ENCODE measurements around the gene ITFG2. TPM values are rescaled to one million over a fixed set of nuclear protein-coding genes. Genes with fewer than 3 reads are reported as not detected.

ITFG2 gene
- total RNA-seq, 1 donor from 2014 or later = 12.0 TPM

DNA sequence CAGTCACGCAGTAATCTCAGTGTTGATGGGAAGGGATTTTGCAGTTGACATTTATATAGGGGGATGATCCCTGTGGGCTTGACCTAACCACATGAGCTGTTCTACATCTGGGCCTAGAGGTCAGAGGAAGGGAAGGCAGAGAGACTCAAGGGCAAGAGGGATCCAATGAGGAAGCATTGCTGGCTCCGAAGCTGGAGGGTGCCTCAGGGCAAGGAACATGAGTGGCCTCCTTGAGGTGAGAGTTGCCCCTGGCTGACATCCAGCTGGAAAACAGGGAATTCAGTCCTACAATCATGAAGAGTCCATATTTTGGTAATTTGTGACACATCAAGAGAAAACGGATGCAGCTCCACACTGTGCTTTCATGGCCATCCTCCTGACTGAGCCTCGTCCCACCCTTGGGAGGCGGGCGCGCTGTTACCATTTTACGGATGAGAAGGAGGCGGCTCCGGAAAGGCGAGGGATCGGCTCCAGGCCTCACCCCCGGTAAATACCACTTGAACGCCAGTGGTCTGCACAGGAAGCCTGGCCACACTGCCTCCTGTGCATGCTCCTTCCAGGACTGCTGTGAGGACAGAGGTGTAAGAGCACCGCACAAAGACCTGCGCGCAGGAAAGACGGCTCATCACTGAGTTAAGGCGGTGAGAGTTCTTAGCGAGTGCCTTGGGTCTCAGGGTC, 36.2 kb upstream of the ITFG2 start:
- H3K4me2 ChIP-seq = no peak overlapping the region
- no peaks in the 10 kb centered on the region for H3K9me3 Mint-ChIP-seq
- no peak overlapping the region for H3K27ac Mint-ChIP-seq
- H3K27me3 ChIP-seq = no peaks in the 10 kb centered on the region
- H3K4me3 ChIP-seq = no peak overlapping the region
- TF ChIP-seq, protein P1, sequence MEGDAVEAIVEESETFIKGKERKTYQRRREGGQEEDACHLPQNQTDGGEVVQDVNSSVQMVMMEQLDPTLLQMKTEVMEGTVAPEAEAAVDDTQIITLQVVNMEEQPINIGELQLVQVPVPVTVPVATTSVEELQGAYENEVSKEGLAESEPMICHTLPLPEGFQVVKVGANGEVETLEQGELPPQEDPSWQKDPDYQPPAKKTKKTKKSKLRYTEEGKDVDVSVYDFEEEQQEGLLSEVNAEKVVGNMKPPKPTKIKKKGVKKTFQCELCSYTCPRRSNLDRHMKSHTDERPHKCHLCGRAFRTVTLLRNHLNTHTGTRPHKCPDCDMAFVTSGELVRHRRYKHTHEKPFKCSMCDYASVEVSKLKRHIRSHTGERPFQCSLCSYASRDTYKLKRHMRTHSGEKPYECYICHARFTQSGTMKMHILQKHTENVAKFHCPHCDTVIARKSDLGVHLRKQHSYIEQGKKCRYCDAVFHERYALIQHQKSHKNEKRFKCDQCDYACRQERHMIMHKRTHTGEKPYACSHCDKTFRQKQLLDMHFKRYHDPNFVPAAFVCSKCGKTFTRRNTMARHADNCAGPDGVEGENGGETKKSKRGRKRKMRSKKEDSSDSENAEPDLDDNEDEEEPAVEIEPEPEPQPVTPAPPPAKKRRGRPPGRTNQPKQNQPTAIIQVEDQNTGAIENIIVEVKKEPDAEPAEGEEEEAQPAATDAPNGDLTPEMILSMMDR (IDR thresholded peaks at IDR 0.05) = no peak
- TF ChIP-seq EZH2 (IDR thresholded peaks at IDR 0.05) (no peak), EZH2phosphoT487 (IDR thresholded peaks at IDR 0.05) (no peak)
- H2AFZ ChIP-seq (replicated peaks) = no peak overlapping the region
- DNase-seq (ENCODE audit: low spot score) = no peak
- H3K36me3 ChIP-seq = no peaks in the 10 kb centered on the region
- H3K36me3 Mint-ChIP-seq = no peaks in the 10 kb centered on the region
- peaks cover 25% of the 10 kb centered on the region for H3K4me1 ChIP-seq
- H4K20me1 ChIP-seq (ENCODE audit: low read depth) = no peaks in the 10 kb centered on the region
- no peak overlapping the region for H3K9ac ChIP-seq
- H3K79me2 ChIP-seq (ENCODE audit: low read depth) = no peaks in the 10 kb centered on the region
- peaks cover 16% of the 10 kb centered on the region for H3F3A ChIP-seq (ENCODE audit: low read depth)
- peaks cover 4% of the 10 kb centered on the region for H3K27me3 Mint-ChIP-seq (ENCODE audit: insufficient read depth, low read depth)
- no peak overlapping the region for H3K27ac ChIP-seq
- H3K4me3 Mint-ChIP-seq = no peak overlapping the region
- H3K9me3 ChIP-seq (ENCODE audit: low read depth) = no peaks in the 10 kb centered on the region
- peaks cover 19% of the 10 kb centered on the region for H3K4me1 Mint-ChIP-seq

DNA sequence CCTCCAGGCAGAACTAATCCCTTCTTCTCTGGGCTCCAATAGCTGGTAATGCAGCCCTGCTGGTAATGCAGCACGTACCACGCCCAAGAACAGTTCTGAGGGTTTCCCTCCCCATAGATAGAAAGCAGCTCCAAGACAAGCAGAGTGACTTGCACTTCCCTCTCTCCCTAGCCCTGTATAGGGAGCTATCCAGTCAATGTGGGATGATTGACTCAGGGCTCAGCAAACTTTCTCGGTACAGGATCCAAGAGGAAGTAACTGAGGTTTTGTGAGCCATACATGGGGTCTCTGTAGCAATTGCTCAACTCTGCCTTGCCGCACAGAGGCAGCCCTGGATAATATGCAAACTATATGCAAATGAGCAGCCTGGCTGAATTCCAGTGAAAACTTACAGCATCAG, 33.2 kb upstream of the ITFG2 start:
- Histone ChIP-seq H3K36me3 (no peaks in the 10 kb centered on the region), H3K9me3 (ENCODE audit: low read depth) (no peaks in the 10 kb centered on the region), H4K20me1 (ENCODE audit: low read depth) (no peaks in the 10 kb centered on the region), H3K79me2 (ENCODE audit: low read depth) (no peaks in the 10 kb centered on the region), H3K9ac (no peak overlapping the region), H3K27me3 (peaks cover 14% of the 10 kb centered on the region), H3K4me2 (peak overlapping the region; percentile 8), H3K27ac (no peak overlapping the region), H3F3A (ENCODE audit: low read depth) (peaks cover 16% of the 10 kb centered on the region), H2AFZ (replicated peaks) (no peak overlapping the region), H3K4me1 (peaks cover 25% of the 10 kb centered on the region), H3K4me3 (no peak overlapping the region)
- DNase-seq (ENCODE audit: low spot score) = peak; percentile 45
- H3K4me1 Mint-ChIP-seq = peaks cover 23% of the 10 kb centered on the region
- TF ChIP-seq EZH2phosphoT487 (IDR thresholded peaks at IDR 0.05) (no peak), EZH2 (IDR thresholded peaks at IDR 0.05) (no peak)
- TF ChIP-seq, protein P1 (IDR thresholded peaks at IDR 0.05) = no peak
- H3K36me3 Mint-ChIP-seq = no peaks in the 10 kb centered on the region
- H3K27ac Mint-ChIP-seq = no peak overlapping the region
- peaks cover 8% of the 10 kb centered on the region for H3K27me3 Mint-ChIP-seq (ENCODE audit: insufficient read depth, low read depth)
- no peaks in the 10 kb centered on the region for H3K9me3 Mint-ChIP-seq
- H3K4me3 Mint-ChIP-seq = no peak overlapping the region

DNA sequence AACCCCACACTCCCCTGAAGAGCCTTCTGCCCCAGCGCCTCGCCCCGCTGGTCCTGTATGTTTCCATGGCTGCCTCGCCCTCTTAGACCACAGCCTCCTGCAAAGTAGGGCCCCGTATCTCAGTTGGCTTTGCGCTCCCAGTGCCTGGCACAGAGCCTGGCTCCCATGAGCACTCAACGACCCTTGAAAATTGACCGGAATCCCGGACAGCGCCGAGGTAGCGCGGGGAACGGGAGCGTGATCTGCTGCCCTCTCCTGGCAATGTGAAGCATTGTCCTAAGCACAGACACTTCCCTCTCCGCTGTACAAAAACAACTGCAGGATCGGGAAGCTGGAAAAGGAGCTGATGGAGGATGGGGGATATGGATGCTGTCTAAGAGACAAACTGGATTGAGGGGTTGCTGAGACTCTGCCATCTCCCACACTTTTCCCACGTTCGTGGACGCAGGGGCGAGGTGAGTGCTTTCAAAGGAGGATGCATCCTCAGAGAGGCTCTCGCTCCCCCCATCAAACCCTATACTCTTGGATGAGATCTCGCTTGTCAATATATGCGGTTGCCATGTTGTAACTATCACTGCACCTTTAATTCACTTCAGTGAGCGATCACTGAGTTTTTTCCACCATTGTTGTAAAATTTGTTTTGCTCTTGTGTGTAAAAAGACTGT, 28.4 kb upstream of the ITFG2 start:
- Histone ChIP-seq H2AFZ (replicated peaks) (no peak overlapping the region), H3F3A (ENCODE audit: low read depth) (peaks cover 6% of the 10 kb centered on the region), H3K9ac (no peak overlapping the region), H3K27me3 (peaks cover 35% of the 10 kb centered on the region), H3K27ac (no peak overlapping the region), H3K4me1 (peaks cover 5% of the 10 kb centered on the region), H3K36me3 (no peaks in the 10 kb centered on the region), H3K9me3 (ENCODE audit: low read depth) (no peaks in the 10 kb centered on the region), H3K4me2 (no peak overlapping the region), H4K20me1 (ENCODE audit: low read depth) (no peaks in the 10 kb centered on the region), H3K79me2 (ENCODE audit: low read depth) (no peaks in the 10 kb centered on the region), H3K4me3 (no peak overlapping the region)
- Mint-ChIP-seq H3K4me3 (no peak overlapping the region), H3K27ac (no peak overlapping the region), H3K27me3 (ENCODE audit: insufficient read depth, low read depth) (peaks cover 10% of the 10 kb centered on the region), H3K36me3 (no peaks in the 10 kb centered on the region), H3K9me3 (no peaks in the 10 kb centered on the region), H3K4me1 (peaks cover 12% of the 10 kb centered on the region)
- no peak for TF ChIP-seq EZH2 (IDR thresholded peaks at IDR 0.05)
- TF ChIP-seq, protein P1 (IDR thresholded peaks at IDR 0.05) = peak; percentile 87
- peak; percentile 80 for DNase-seq (ENCODE audit: low spot score)
